Heart left ventricle (tissue), 16 donors: ENCODE data around the gene LHFPL4. TPM values are rescaled to one million over a fixed set of nuclear protein-coding genes. Genes with fewer than 3 reads are reported as not detected.
A peak's percentile ranks its signal among the peaks of the same experiment; 100 is the strongest.

ENCODE experiments used
- ATAC-seq, 4 donors: fragments of 200-7000 bp; cut with Tn5 transposase; one replicate each; pipeline ENCODE4 v1.9.1; 2020 to 2022; ENCODE audit warnings: moderate library complexity in 4 of 4, mild to moderate bottlenecking in 3 of 4, moderate number of reproducible peaks in 1 of 4
- DNase-seq, 5 donors: peaks; one replicate each; pipeline ENCODE4 v3.0.0-alpha.2; 2020
- H3K27ac ChIP-seq, 12 donors: fragments of 200-600 bp; sonication (generic) in 4 of 12; one replicate each; pipeline versions ENCODE4 v1.5.0 to v1.8.0; 2016 to 2022; ENCODE audit warnings: mild to moderate bottlenecking in 2 of 12
- H3K27me3 ChIP-seq, 9 donors: fragments of 200-600 bp; sonication (generic) in 2 of 9; one replicate each; pipeline versions ENCODE4 v1.5.1 to v1.8.0; 2016 to 2022; ENCODE audit warnings: mild to moderate bottlenecking in 3 of 9
- H3K36me3 ChIP-seq, 9 donors: fragments of 200-600 bp; sonication (generic) in 2 of 9; one replicate each; pipeline versions ENCODE4 v1.5.0 to v1.8.0; 2018 to 2022; ENCODE audit warnings: mild to moderate bottlenecking in 2 of 9
- H3K4me1 ChIP-seq, 12 donors: fragments of 200-600 bp; sonication (generic) in 4 of 12; one replicate each; pipeline versions ENCODE4 v1.5.0 to v1.8.0; 2016 to 2022; ENCODE audit warnings: mild to moderate bottlenecking in 3 of 12
- H3K4me3 ChIP-seq, 12 donors: fragments of 200-600 bp; sonication (generic) in 4 of 12; one replicate each; pipeline versions ENCODE4 v1.5.0 to v1.8.0; 2017 to 2022; ENCODE audit warnings: mild to moderate bottlenecking in 9 of 12, moderate library complexity in 4 of 12
- H3K9me3 ChIP-seq, 12 donors: fragments of 200-600 bp; sonication (generic) in 4 of 12; one replicate each; pipeline versions ENCODE4 v1.5.0 to v1.8.0; 2016 to 2022; ENCODE audit warnings: mild to moderate bottlenecking in 1 of 12
- POLR2A ChIP-seq, 2 donors: fragments of 450-650 bp; IDR thresholded peaks; one replicate each; pipeline ENCODE4 v1.6.1; 2017; ENCODE audit warnings: antibody characterized with exemption in 2 of 2, mild to moderate bottlenecking in 2 of 2, moderate library complexity in 2 of 2
- WGBS, 4 donors: extraction: QIAGEN DNeasy Blood & Tissue Kit in 2 of 4; methylation state at CpG; one replicate each; pipeline versions ENCODE4 v1.1.5 to v1.1.7; 2013 to 2018; 5-methylcytosine and 5-hydroxymethylcytosine counted together
- intact Hi-C, 10 donors: fragments of 100-400 bp; cut with DNase I; formaldehyde crosslinking; loops; one replicate each; pipeline versions ENCODE4 v1.11.1 to v1.14.2; 2022
- polyA plus RNA-seq, 2 donors: library from polyadenylated mRNA; stranded (reverse); fragments of 200-250 nt; gene quantifications; one replicate each; pipeline ENCODE4 v1.2.3, GENCODE V29; 2013
- total RNA-seq, 9 donors: library from RNA; depleted of rRNA in 2 of 9; stranded (reverse); fragments of >200 nt in 2 of 9; fragmentation: NEBNext Ultra II Directional in 3 of 9; extraction: Animal tissue kit (Norgen Biotek cat#: 25700) in 3 of 9; gene quantifications; one replicate each; pipeline versions ENCODE4 v1.1.0 to v1.2.4, GENCODE V29; 2016 to 2023
- TF ChIP-seq, protein P1 (sequence below), 12 donors: fragments of 200-600 bp; sonication (generic) in 4 of 12; IDR thresholded peaks; one replicate each; pipeline versions ENCODE4 v1.5.0 to v1.8.0; 2018 to 2022; ENCODE audit warnings: antibody characterized with exemption in 12 of 12, mild to moderate bottlenecking in 5 of 12
- donor health status: ischemic (EF 13 %, LVEDD 7.1; RV severe dilation, severe dysfunction).
- donor health status: healthy with polysubstance abuse.
- donor health status: DM: no; HTN: yes; CAD: no.
- donor health status: DM: no; HTN: no; CAD: no.
- donor health status: ischemic (EF 25% LVEDD 6.9; RV normal size, moderate dysfunction).
- donor health status: ischemic (EF 25% LVEDD 5.7; RV mildly dilated, moderate dysfunction).
- donor health status: healthy.
- donor health status: DM: yes; HTN: yes; CAD: no.
- donor health status: ischemic (EF 35%, LVEDD 5.7; RV mildly dilated, moderate dysfunction).
- donor health status: nonischemic (EF 11% LVEDD 7.7; RV severe dilation, severe dysfunction).
- donor health status: DM: yes; HTN: yes; CAD: no.
- donor health status: PGD.
- donor health status: ischemic (EF 29% LVEDD 5.4; RV normal size, mild dysfunction).
- donor health status: nonischemic (EF 23%, LVEDD 6.1; RV moderate dilation, normal function).

Gene LHFPL4
- total and polyA plus RNA-seq, 11 donors: 0.08 TPM; not detected in 10

- peaks cover 0 to 15% (median 0%) of the 10 kb centered on the region in 12 donors for H3K4me1 ChIP-seq
Observed at GRCh38 chr3:9455596-9456131, 98.0 kb downstream of the LHFPL4 start.

DNA sequence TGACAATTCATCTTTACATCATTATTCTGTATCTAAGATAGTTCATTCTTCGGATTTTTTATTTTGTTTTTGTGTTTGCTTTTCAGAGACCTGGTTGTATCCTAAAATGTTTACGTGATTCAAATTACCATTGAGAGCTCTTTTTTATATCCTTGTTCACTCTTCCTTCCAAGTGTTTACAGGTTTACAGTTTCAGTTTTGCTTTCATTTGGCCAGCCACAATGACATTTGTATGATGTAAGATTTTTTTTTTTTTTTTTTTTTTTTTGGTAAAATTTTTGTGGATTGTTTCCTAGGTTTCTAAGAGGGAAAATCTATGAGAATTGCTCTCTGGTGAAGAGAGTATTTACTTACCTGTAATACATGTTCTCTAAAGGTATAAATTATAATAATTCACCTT, 101.2 kb downstream of the LHFPL4 start:
- intact Hi-C loops: loop anchor here in 2 of 10 donors (5.0 kb wide), 2 partner anchors 75 to 80 kb away; no protein-coding TSS in a partner anchor
- peak overlapping the region in 1 of 12 donors; percentile 54 for H3K27ac ChIP-seq
- H3K36me3 ChIP-seq: peaks cover 2 to 100% (median 94%) of the 10 kb centered on the region in 9 donors
- DNase-seq: no peak
- ATAC-seq: no peak
- no peak overlapping the region for H3K4me3 ChIP-seq
- TF ChIP-seq, protein P1, sequence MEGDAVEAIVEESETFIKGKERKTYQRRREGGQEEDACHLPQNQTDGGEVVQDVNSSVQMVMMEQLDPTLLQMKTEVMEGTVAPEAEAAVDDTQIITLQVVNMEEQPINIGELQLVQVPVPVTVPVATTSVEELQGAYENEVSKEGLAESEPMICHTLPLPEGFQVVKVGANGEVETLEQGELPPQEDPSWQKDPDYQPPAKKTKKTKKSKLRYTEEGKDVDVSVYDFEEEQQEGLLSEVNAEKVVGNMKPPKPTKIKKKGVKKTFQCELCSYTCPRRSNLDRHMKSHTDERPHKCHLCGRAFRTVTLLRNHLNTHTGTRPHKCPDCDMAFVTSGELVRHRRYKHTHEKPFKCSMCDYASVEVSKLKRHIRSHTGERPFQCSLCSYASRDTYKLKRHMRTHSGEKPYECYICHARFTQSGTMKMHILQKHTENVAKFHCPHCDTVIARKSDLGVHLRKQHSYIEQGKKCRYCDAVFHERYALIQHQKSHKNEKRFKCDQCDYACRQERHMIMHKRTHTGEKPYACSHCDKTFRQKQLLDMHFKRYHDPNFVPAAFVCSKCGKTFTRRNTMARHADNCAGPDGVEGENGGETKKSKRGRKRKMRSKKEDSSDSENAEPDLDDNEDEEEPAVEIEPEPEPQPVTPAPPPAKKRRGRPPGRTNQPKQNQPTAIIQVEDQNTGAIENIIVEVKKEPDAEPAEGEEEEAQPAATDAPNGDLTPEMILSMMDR (IDR thresholded peaks at IDR 0.05): no peak
- TF ChIP-seq POLR2A (IDR thresholded peaks at IDR 0.05): no peak
- no peaks in the 10 kb centered on the region for H3K27me3 ChIP-seq
- H3K4me1 ChIP-seq: peaks cover 0 to 15% (median 0%) of the 10 kb centered on the region in 12 donors
- no peaks in the 10 kb centered on the region for H3K9me3 ChIP-seq
- WGBS, 4 donors: 66 to 90% (median 81%) methylated on average over 2 of the region's 2 CpGs

More at GRCh38 chr3:9455596-9456131, 98.0 kb downstream of the LHFPL4 start:
- Histone ChIP-seq H3K27ac (no peak overlapping the region), H3K36me3 (peaks cover 0 to 100% (median 93%) of the 10 kb centered on the region in 9 donors), H3K27me3 (no peaks in the 10 kb centered on the region), H3K4me3 (no peak overlapping the region), H3K9me3 (no peaks in the 10 kb centered on the region)
- TF ChIP-seq POLR2A (IDR thresholded peaks at IDR 0.05): no peak
- TF ChIP-seq, protein P1 (IDR thresholded peaks at IDR 0.05): no peak
- ATAC-seq: no peak
- intact Hi-C loops: no loop called here
- 94 to 100% (median 97%) methylated on average over 1 of the region's 1 CpG for WGBS, 4 donors
- DNase-seq: no peak

GRCh38 chr3:9450991-9451390, 102.6 kb downstream of the LHFPL4 start:
- no peak overlapping the region for H3K27ac ChIP-seq
- TF ChIP-seq POLR2A (IDR thresholded peaks at IDR 0.05): no peak
- TF ChIP-seq, protein P1 (IDR thresholded peaks at IDR 0.05): no peak
- no peak overlapping the region for H3K4me3 ChIP-seq
- ATAC-seq (no peak), DNase-seq (no peak)
- H3K4me1 ChIP-seq: peaks cover 0 to 15% (median 0%) of the 10 kb centered on the region in 12 donors
- H3K36me3 ChIP-seq: peaks cover 2 to 100% (median 94%) of the 10 kb centered on the region in 9 donors
- WGBS, 4 donors: 92 to 98% (median 94%) methylated on average over 2 of the region's 2 CpGs
- intact Hi-C loops: loop anchor here in 2 of 10 donors (5.0 kb wide), 2 partner anchors 74 to 79 kb away; no protein-coding TSS in a partner anchor
- no peaks in the 10 kb centered on the region for H3K27me3 ChIP-seq
- no peaks in the 10 kb centered on the region for H3K9me3 ChIP-seq

GRCh38 chr3:9450126-9450525, 103.5 kb downstream of the LHFPL4 start:
- peaks cover 2 to 100% (median 94%) of the 10 kb centered on the region in 9 donors for H3K36me3 ChIP-seq
- intact Hi-C loops: loop anchor here in 2 of 10 donors (5.0 kb wide), 2 partner anchors 73 to 78 kb away; no protein-coding TSS in a partner anchor

More at GRCh38 chr3:9450126-9450525, 103.5 kb downstream of the LHFPL4 start:
- ATAC-seq (no peak), DNase-seq (no peak)
- Histone ChIP-seq H3K27me3 (no peaks in the 10 kb centered on the region), H3K9me3 (no peaks in the 10 kb centered on the region), H3K27ac (no peak overlapping the region), H3K4me3 (no peak overlapping the region), H3K4me1 (peaks cover 0 to 15% (median 0%) of the 10 kb centered on the region in 12 donors)
- WGBS, 4 donors: 84 to 96% (median 89%) methylated on average over 1 of the region's 1 CpG
- TF ChIP-seq POLR2A (IDR thresholded peaks at IDR 0.05): no peak
- TF ChIP-seq, protein P1 (IDR thresholded peaks at IDR 0.05): no peak
